Ishikawa (cell line): ENCODE results near the gene EPS8L2.

Experiments
- CEBPB ChIP-seq: IDR thresholded peaks from 2 replicates; pipeline ENCODE4 v1.6.1; 2012
- CREB1 ChIP-seq: IDR thresholded peaks from 2 replicates; pipeline ENCODE4 v1.6.1; 2012; ENCODE audit warnings: low read depth
- EGR1 ChIP-seq: IDR thresholded peaks from 2 replicates; pipeline ENCODE4 v1.6.1; 2012
- EP300 ChIP-seq: IDR thresholded peaks from 2 replicates; pipeline ENCODE4 v1.6.1; 2012; ENCODE audit warnings: borderline replicate concordance
- FOXM1 ChIP-seq: IDR thresholded peaks from 2 replicates; pipeline ENCODE4 v1.6.1; 2012; ENCODE audit warnings: low read depth, borderline replicate concordance
- MAX ChIP-seq: IDR thresholded peaks from 2 replicates; pipeline ENCODE4 v1.6.1; 2012
- NFIC ChIP-seq: IDR thresholded peaks from 2 replicates; pipeline ENCODE4 v1.6.1; 2012
- RAD21 ChIP-seq: IDR thresholded peaks from 2 replicates; pipeline ENCODE4 v1.6.1; 2012; ENCODE audit warnings: low read depth
- REST ChIP-seq: IDR thresholded peaks from 2 replicates; pipeline ENCODE4 v1.6.1; 2012; ENCODE audit warnings: low read depth, mild to moderate bottlenecking
- TAF1 ChIP-seq: IDR thresholded peaks from 2 replicates; pipeline ENCODE4 v1.6.1; 2012; ENCODE audit warnings: low read depth, mild to moderate bottlenecking
- TCF12 ChIP-seq: IDR thresholded peaks from 2 replicates; pipeline ENCODE4 v1.6.1; 2012; ENCODE audit warnings: low read depth
- TEAD4 ChIP-seq: IDR thresholded peaks from 2 replicates; pipeline ENCODE4 v1.6.1; 2012
- USF1 ChIP-seq: IDR thresholded peaks from 2 replicates; pipeline ENCODE4 v1.6.1; 2012
- YY1 ChIP-seq: IDR thresholded peaks from 2 replicates; pipeline ENCODE4 v1.6.1; 2012; ENCODE audit warnings: low read depth
- ZBTB7A ChIP-seq: IDR thresholded peaks from 2 replicates; pipeline ENCODE4 v1.6.1; 2012; ENCODE audit warnings: low read depth

The EPS8L2 gene

GRCh38 chr11:688681-689080 is 17.4 kb upstream of the EPS8L2 start:
- TF ChIP-seq NFIC (no peak), REST (no peak), EGR1 (no peak), CEBPB (no peak)

- TF ChIP-seq CREB1 (no peak), ZBTB7A (no peak), YY1 (no peak), TAF1 (no peak), MAX (no peak), FOXM1 (no peak), EP300 (no peak), RAD21 (no peak), USF1 (no peak), TCF12 (no peak), EGR1 (no peak), TEAD4 (no peak), CEBPB (no peak), REST (no peak)
Observed at GRCh38 chr11:689625-690024, 16.4 kb upstream of the EPS8L2 start.

- TF ChIP-seq EP300 (no peak), USF1 (no peak), NFIC (no peak), CEBPB (no peak), RAD21 (no peak), FOXM1 (no peak), TEAD4 (no peak), YY1 (no peak), CREB1 (no peak), TAF1 (no peak), TCF12 (no peak), ZBTB7A (no peak), EGR1 (no peak), REST (no peak), MAX (no peak)
Observed at GRCh38 chr11:690738-691633, 15.0 kb upstream of the EPS8L2 start.

- no peak for TF ChIP-seq CEBPB
- TF ChIP-seq MAX: no peak
- no peak for TF ChIP-seq RAD21
- no peak for TF ChIP-seq REST
- TF ChIP-seq ZBTB7A: no peak
- TF ChIP-seq NFIC: no peak
- no peak for TF ChIP-seq TEAD4
- TF ChIP-seq YY1: no peak
- TF ChIP-seq EP300: no peak
- TF ChIP-seq TAF1: no peak
- no peak for TF ChIP-seq FOXM1
- TF ChIP-seq EGR1: no peak
- TF ChIP-seq USF1: no peak
- TF ChIP-seq CREB1: no peak
- TF ChIP-seq TCF12: no peak
Observed at GRCh38 chr11:691710-692590, 14.1 kb upstream of the EPS8L2 start.
